ENCODE results near the gene ZNF611. TPM values are rescaled to one million over a fixed set of nuclear protein-coding genes. Genes with fewer than 3 reads are reported as not detected.
A peak's percentile ranks its signal among the peaks of the same experiment; 100 is the strongest.
"Not testable (repeated sequence)": the region's sequence is repeated elsewhere in the genome, so short reads cannot be mapped to it uniquely, and the experiment has no call there.

ZNF611 gene
- total and polyA plus RNA-seq, 7 experiments from 2014 or later: 23.4 to 56.0 (median 36.8) TPM

DNA sequence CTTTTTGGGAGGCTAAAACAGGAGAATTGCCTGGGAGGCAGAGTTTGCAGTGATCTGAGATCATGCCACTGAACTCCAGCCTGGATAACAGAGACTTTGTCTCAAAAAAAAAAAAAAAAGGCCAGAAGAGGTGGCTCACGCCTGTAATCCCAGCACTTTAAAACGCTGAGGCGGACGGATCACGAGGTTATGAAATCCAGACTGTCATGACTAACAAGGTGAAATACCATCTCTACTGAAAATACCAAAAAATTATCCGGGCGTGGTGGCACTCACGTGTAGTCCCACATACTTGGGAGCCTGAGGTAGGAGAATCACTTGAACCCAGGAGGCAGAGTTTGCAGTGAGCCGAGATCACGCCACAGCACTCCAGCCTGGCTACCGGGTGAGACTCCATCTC, 39.9 kb downstream of the ZNF611 start:
- ATAC-seq (no peak), DNase-seq (no peak)
- Histone ChIP-seq H3K27ac (ENCODE audit: low read depth, low read length) (no peak overlapping the region), H3K4me1 (ENCODE audit: control insufficient read depth in 2 of 2, insufficient read depth in 2 of 2, low read length in 2 of 2) (peaks cover 0 to 6% of the 10 kb centered on the region in 2 donors), H3K9me3 (ENCODE audit: control insufficient read depth in 2 of 3, low read length in 3 of 3) (peaks cover 0 to 4% (median 0%) of the 10 kb centered on the region in 3 experiments), H3K4me3 (ENCODE audit: low read length) (no peak overlapping the region), H3K36me3 (ENCODE audit: control insufficient read depth in 2 of 3, insufficient read depth in 3 of 3, low read length in 3 of 3) (no peaks in the 10 kb centered on the region), H3K27me3 (ENCODE audit: control insufficient read depth in 2 of 2, insufficient read depth in 2 of 2, low read length in 2 of 2) (no peaks in the 10 kb centered on the region)
- intact Hi-C loops (cut with micrococcal nuclease): no loop called here
- Mint-ChIP-seq H3K27me3 (no peaks in the 10 kb centered on the region), H3K27ac (no peak overlapping the region), H3K4me1 (peaks cover 6 to 14% (median 13%) of the 10 kb centered on the region in 7 donors), H3K9me3 (peaks cover 0 to 42% (median 16%) of the 10 kb centered on the region in 11 donors), H3K4me3 (no peak overlapping the region), H3K36me3 (peaks cover 0 to 22% (median 0%) of the 10 kb centered on the region in 5 donors)
- POLR2A ChIA-PET: interaction anchor here (0.7 kb wide), 1 partner anchor 273 kb away, joined by 3 read pairs; no protein-coding TSS in a partner anchor
- CTCF ChIA-PET: no interaction called here

GRCh38 chr19:52694281-52694680, 40.6 kb downstream of the ZNF611 start:
- intact Hi-C loops (cut with micrococcal nuclease); ATAC-seq: not testable (repeated sequence)

GRCh38 chr19:52692431-52693008, 42.3 kb downstream of the ZNF611 start:
- Mint-ChIP-seq H3K27ac (peak overlapping the region in 1 of 9 donors; percentile 46), H3K27me3 (no peaks in the 10 kb centered on the region), H3K9me3 (peaks cover 0 to 18% (median 2%) of the 10 kb centered on the region in 11 donors), H3K4me1 (peaks cover 18 to 33% (median 30%) of the 10 kb centered on the region in 7 donors), H3K4me3 (peak overlapping the region in 6 of 10 donors; percentile 0 to 67 (median 44)), H3K36me3 (peaks cover 0 to 22% (median 5%) of the 10 kb centered on the region in 5 donors)
- H3K4me1 ChIP-seq (ENCODE audit: control insufficient read depth in 2 of 2, insufficient read depth in 2 of 2, low read length in 2 of 2): peaks cover 6 to 9% of the 10 kb centered on the region in 2 donors
- no peaks in the 10 kb centered on the region for H3K9me3 ChIP-seq (ENCODE audit: control insufficient read depth in 2 of 3, low read length in 3 of 3)
- no peaks in the 10 kb centered on the region for H3K27me3 ChIP-seq (ENCODE audit: control insufficient read depth in 2 of 2, insufficient read depth in 2 of 2, low read length in 2 of 2)
- H3K4me3 ChIP-seq (ENCODE audit: low read length): no peak overlapping the region
- no peak for DNase-seq
- H3K36me3 ChIP-seq (ENCODE audit: control insufficient read depth in 2 of 3, insufficient read depth in 3 of 3, low read length in 3 of 3): no peaks in the 10 kb centered on the region
- H3K27ac ChIP-seq (ENCODE audit: low read depth, low read length): no peak overlapping the region
- intact Hi-C loops (cut with micrococcal nuclease): no loop called here
- POLR2A ChIA-PET: interaction anchor here (0.6 to 1.4 kb wide), 3 partner anchors 11 to 1157 kb away, joined by 3 to 4 read pairs (median 3); no protein-coding TSS in a partner anchor
- ATAC-seq: no peak
- CTCF ChIA-PET: no interaction called here

More at GRCh38 chr19:52694281-52694680, 40.6 kb downstream of the ZNF611 start:
- H3K27me3 Mint-ChIP-seq; H3K27me3 ChIP-seq (ENCODE audit: control insufficient read depth in 2 of 2, insufficient read depth in 2 of 2, low read length in 2 of 2); H3K36me3 ChIP-seq (ENCODE audit: control insufficient read depth in 2 of 3, insufficient read depth in 3 of 3, low read length in 3 of 3); POLR2A ChIA-PET; H3K4me1 ChIP-seq (ENCODE audit: control insufficient read depth in 2 of 2, insufficient read depth in 2 of 2, low read length in 2 of 2); H3K27ac ChIP-seq (ENCODE audit: low read depth, low read length); DNase-seq; H3K27ac Mint-ChIP-seq; H3K4me3 Mint-ChIP-seq; H3K4me3 ChIP-seq (ENCODE audit: low read length); H3K9me3 ChIP-seq (ENCODE audit: control insufficient read depth in 2 of 3, low read length in 3 of 3); CTCF ChIA-PET: not testable (repeated sequence)
- H3K4me1 Mint-ChIP-seq: peaks cover 9 to 19% (median 17%) of the 10 kb centered on the region in 7 donors
- peaks cover 0 to 24% (median 0%) of the 10 kb centered on the region in 5 donors for H3K36me3 Mint-ChIP-seq
- H3K9me3 Mint-ChIP-seq: peaks cover 0 to 36% (median 11%) of the 10 kb centered on the region in 11 donors

DNA sequence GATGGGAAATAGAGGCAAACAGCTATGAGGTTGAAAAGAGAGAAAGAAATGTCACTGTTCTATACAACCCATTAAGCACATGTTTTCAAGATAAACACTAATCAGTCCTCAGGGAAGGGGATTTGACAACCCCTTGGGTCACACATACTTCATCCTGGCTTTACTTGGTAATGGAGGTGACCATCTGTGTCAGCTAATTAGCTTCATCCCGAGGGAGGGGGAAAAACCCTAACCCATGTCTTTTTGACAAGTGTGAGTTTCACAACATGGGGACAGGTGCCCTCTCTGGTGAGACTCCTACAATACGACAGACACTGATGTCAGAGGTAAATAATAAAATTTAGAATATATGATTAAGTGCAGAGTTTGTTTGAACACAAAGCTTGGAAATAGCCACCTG, 43.1 kb downstream of the ZNF611 start:
- peaks cover 0 to 22% (median 5%) of the 10 kb centered on the region in 5 donors for H3K36me3 Mint-ChIP-seq
- peak overlapping the region; percentile 25 to 99 (median 94) for H3K4me3 Mint-ChIP-seq
- Histone ChIP-seq H3K27me3 (ENCODE audit: control insufficient read depth in 2 of 2, insufficient read depth in 2 of 2, low read length in 2 of 2) (no peaks in the 10 kb centered on the region), H3K4me1 (ENCODE audit: control insufficient read depth in 2 of 2, insufficient read depth in 2 of 2, low read length in 2 of 2) (peaks cover 6 to 9% of the 10 kb centered on the region in 2 donors), H3K9me3 (ENCODE audit: control insufficient read depth in 2 of 3, low read length in 3 of 3) (no peaks in the 10 kb centered on the region), H3K27ac (ENCODE audit: low read depth, low read length) (no peak overlapping the region), H3K4me3 (ENCODE audit: low read length) (no peak overlapping the region), H3K36me3 (ENCODE audit: control insufficient read depth in 2 of 3, insufficient read depth in 3 of 3, low read length in 3 of 3) (no peaks in the 10 kb centered on the region)
- ATAC-seq (no peak), DNase-seq (no peak)
- no peaks in the 10 kb centered on the region for H3K27me3 Mint-ChIP-seq
- H3K4me1 Mint-ChIP-seq: peaks cover 18 to 33% (median 30%) of the 10 kb centered on the region in 7 donors
- CTCF ChIA-PET: no interaction called here
- intact Hi-C loops (cut with micrococcal nuclease): loop anchor here in 1 of 2 donors (2.0 kb wide), 1 partner anchor 165 kb away; the partner anchor contains the start of gene ZNF808
- H3K9me3 Mint-ChIP-seq: peaks cover 0 to 13% (median 2%) of the 10 kb centered on the region in 11 donors
- peak overlapping the region in 5 of 9 donors; percentile 36 to 97 (median 90) for H3K27ac Mint-ChIP-seq
- POLR2A ChIA-PET: interaction anchor here (0.6 to 1.4 kb wide), 3 partner anchors 11 to 1158 kb away, joined by 3 to 4 read pairs (median 3); no protein-coding TSS in a partner anchor

DNA sequence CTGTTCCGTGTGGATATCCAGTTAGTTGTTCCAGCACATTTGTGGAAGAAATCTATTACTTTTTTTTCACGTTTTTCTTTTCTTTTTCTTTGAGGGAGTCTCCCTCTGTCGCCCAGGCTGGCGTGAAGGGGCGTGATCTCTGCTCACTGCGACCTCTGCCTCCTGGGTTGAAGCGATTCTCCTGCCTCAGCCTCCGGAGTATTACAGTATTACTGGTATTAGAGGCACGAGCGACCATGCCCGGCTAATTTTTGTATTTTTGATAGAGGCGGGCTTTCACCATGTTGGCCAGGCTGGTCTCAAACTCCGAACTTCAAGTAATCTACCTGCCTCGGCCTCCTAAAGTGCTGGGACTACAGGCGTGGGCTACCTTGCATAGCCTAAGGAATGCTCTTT, 43.6 kb downstream of the ZNF611 start:
- ChIA-PET CTCF (no interaction called here), POLR2A (interaction anchor here (0.6 to 1.4 kb wide), 2 partner anchors 10 to 13 kb away, joined by 3 read pairs; no protein-coding TSS in a partner anchor)
- Histone ChIP-seq H3K27ac (ENCODE audit: low read depth, low read length) (peak overlapping the region; percentile 85), H3K36me3 (ENCODE audit: control insufficient read depth in 2 of 3, insufficient read depth in 3 of 3, low read length in 3 of 3) (no peaks in the 10 kb centered on the region), H3K4me1 (ENCODE audit: control insufficient read depth in 2 of 2, insufficient read depth in 2 of 2, low read length in 2 of 2) (peaks cover 6 to 9% of the 10 kb centered on the region in 2 donors), H3K4me3 (ENCODE audit: low read length) (peak overlapping the region; percentile 80), H3K9me3 (ENCODE audit: control insufficient read depth in 2 of 3, low read length in 3 of 3) (no peaks in the 10 kb centered on the region), H3K27me3 (ENCODE audit: control insufficient read depth in 2 of 2, insufficient read depth in 2 of 2, low read length in 2 of 2) (no peaks in the 10 kb centered on the region)
- Mint-ChIP-seq H3K27ac (peak overlapping the region in 8 of 9 donors; percentile 87 to 97 (median 92)), H3K27me3 (no peaks in the 10 kb centered on the region), H3K4me1 (peaks cover 18 to 33% (median 30%) of the 10 kb centered on the region in 7 donors), H3K9me3 (peaks cover 0 to 13% (median 2%) of the 10 kb centered on the region in 11 donors), H3K36me3 (peaks cover 0 to 22% (median 5%) of the 10 kb centered on the region in 5 donors), H3K4me3 (peak overlapping the region; percentile 92 to 99 (median 96))
- intact Hi-C loops (cut with micrococcal nuclease): loop anchor here in 1 of 2 donors (2.0 kb wide), 1 partner anchor 164 kb away; the partner anchor contains the start of gene ZNF808
- DNase-seq (no peak), ATAC-seq (no peak)

GRCh38 chr19:52690369-52691214, 44.3 kb downstream of the ZNF611 start:
- peak overlapping the region; percentile 92 to 99 (median 96) for H3K4me3 Mint-ChIP-seq
- H3K36me3 Mint-ChIP-seq: peaks cover 0 to 22% (median 5%) of the 10 kb centered on the region in 5 donors
- H3K27me3 ChIP-seq (ENCODE audit: control insufficient read depth in 2 of 2, insufficient read depth in 2 of 2, low read length in 2 of 2): no peaks in the 10 kb centered on the region
- no peaks in the 10 kb centered on the region for H3K36me3 ChIP-seq (ENCODE audit: control insufficient read depth in 2 of 3, insufficient read depth in 3 of 3, low read length in 3 of 3)
- H3K27ac ChIP-seq (ENCODE audit: low read depth, low read length): peak overlapping the region; percentile 85
- peaks cover 18 to 33% (median 30%) of the 10 kb centered on the region in 7 donors for H3K4me1 Mint-ChIP-seq
- H3K4me1 ChIP-seq (ENCODE audit: control insufficient read depth in 2 of 2, insufficient read depth in 2 of 2, low read length in 2 of 2): peaks cover 6 to 9% of the 10 kb centered on the region in 2 donors
- DNase-seq: peak; percentile 81 to 91 (median 87)
- no peaks in the 10 kb centered on the region for H3K9me3 ChIP-seq (ENCODE audit: control insufficient read depth in 2 of 3, low read length in 3 of 3)
- intact Hi-C loops (cut with micrococcal nuclease): loop anchor here (1.0 to 2.0 kb wide), 10 partner anchors 44 to 675 kb away; partner anchors contain the start of genes ZNF808 (in 2 of the 2), ZNF83 (in 2 of the 2), ZNF525 (in 1 of the 2) and ZNF528 (in 1 of the 2)
- peak overlapping the region; percentile 89 to 97 (median 94) for H3K27ac Mint-ChIP-seq
- POLR2A ChIA-PET: interaction anchor here (0.6 kb wide), 1 partner anchor 13 kb away, joined by 3 read pairs; no protein-coding TSS in a partner anchor
- no peaks in the 10 kb centered on the region for H3K27me3 Mint-ChIP-seq
- CTCF ChIA-PET: no interaction called here
- H3K9me3 Mint-ChIP-seq: peaks cover 0 to 13% (median 0%) of the 10 kb centered on the region in 11 donors
- peak; percentile 99 for ATAC-seq
- H3K4me3 ChIP-seq (ENCODE audit: low read length): peak overlapping the region; percentile 80
